Stimulated activated CD8-positive, alpha-beta memory T cell treated with anti-CD3 and anti-CD28 coated beads, Interleukin-4, amount 100 ng/mL, for 24 hours (primary cell): ENCODE measurements around the gene KBTBD12.

Source experiments
- DNase-seq: peaks from one replicate; pipeline ENCODE4 v3.0.0-alpha.2; 2020; ENCODE audit warnings: low read depth

Gene KBTBD12

DNA sequence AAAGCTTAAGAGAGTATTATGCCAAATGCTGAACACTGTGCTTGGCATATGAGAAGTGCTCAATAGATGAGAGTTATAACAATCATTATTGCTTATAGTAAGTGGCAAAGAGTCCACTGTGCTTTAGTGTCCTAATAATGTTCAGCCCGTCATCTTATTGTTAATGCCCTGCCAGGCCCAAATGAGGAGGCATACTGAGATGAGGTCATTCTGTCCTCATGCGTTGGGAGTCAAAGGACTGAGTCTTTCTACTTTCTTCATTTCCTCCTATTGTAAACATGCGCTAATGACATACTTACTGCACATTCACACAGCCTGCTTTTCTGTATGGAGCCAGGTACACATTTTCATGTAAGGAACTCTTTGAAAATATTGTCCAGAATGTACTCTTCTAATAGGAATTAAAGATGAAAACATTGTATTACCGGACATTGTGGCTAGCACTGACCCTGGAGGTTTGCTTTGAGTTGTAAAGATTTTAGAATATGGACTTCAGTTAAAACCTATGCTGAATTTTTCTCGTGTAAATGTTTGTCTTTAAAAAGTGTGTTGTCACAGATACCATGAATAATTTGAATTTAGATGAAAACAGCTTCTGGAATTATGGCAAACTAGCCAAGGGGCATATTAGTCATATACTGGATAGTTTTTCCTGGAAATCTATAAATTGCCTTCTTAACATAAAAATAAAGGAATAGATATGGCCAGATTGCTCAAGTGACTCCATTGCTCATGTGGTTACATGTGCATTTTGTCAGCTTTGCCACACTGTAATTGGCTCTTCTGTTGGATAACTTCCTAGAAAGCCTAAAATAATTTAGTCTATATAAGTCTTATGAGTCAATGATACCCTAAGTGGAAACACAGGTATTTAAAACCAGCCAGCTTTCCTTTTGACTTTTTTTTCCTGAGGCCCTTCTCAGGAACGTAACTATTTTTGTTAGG is 38.3 kb downstream of the KBTBD12 start:
- DNase-seq, result no peak

- no peak for DNase-seq
Observed at GRCh38 chr3:127954640-127955039, 39.6 kb downstream of the KBTBD12 start.

GRCh38 chr3:127955728-127956127 is 40.7 kb downstream of the KBTBD12 start:
- DNase-seq, result no peak

DNA sequence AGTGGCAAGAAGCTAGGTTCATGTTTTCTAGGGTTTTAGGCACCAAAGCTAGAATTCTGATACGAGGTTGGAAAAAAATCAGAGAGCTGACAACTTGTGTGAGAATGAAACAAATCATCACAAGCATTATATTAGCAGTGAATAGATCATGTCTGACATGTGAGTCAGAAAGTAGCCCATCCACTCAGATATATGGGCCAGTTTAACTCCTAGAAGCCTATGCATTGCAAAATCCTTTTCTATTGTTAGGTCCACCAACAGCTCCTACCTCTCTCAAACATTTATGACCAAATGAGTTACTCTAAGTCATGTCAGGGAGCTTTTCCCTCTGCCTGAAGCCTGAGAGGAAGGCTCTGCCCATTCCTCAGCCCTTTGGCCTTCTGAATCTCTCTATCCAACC is 44.0 kb downstream of the KBTBD12 start:
- DNase-seq, result no peak

DNA sequence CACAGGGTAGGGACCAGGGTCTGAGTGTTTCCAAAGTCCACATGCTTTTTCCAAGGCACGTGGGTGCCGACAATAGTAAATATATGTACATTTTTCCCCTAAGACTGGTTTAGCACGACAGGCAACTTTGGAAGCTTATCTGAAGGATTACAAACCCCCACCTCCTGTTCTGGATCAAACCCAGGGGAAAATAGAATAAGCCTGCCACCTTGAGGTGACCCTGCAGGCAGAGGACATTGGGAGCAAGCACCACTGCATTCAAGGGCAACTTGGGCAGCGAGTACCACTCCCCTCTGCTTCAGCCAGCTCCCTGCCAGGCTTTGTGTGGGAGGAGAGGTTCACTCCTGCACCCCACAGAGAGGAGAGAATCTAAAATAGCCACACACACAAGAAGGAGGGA is 44.8 kb downstream of the KBTBD12 start:
- no peak for DNase-seq

DNA sequence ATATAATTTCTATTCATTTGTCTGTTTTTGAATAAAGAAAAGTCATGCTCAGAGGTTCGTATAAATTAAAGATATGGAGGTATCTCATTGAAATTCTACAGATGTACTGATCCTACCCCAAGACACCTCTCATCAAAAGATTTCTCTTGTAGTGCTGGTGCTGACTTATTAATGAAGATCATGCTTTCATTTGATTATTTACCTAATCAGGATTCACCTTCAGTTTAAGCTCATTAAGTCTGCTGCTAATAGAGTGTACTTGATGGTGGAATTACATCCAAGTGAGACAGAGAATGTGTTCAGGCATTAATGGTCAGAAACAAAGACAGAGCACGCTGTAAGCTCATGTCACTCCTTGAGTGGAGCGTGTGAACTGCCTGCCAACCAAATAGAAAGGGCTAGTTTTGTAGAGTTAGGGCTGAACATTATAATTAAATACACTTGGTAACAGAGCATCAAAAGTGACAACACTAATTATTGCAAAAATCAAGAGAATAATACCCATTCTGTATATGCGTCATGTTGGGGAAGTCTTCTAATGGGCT is 45.5 kb downstream of the KBTBD12 start:
- no peak for DNase-seq

- DNase-seq, result no peak
Observed at GRCh38 chr3:127961124-127961523, 46.1 kb downstream of the KBTBD12 start.

GRCh38 chr3:127961963-127962362 is 46.9 kb downstream of the KBTBD12 start:
- no peak for DNase-seq

- no peak for DNase-seq
Observed at GRCh38 chr3:127962937-127963336, 47.9 kb downstream of the KBTBD12 start.

DNA sequence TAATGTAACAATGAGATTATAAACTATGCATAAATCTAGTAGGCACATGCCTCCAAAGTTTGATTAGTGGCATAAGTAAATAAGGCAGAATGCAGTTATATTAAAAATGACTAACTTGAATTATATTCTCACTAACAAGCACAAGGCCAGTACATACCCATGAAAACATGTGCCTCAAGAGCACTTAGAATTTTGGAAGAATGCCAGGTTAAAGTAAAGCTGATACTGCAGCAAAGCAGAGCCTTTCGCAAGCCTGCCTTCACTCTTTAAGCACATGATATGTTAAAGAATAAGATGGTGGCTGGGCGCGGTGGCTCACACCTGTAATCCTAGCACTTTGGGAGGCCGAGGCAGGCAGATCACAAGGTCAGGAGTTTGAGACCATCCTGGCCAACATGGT is 49.0 kb downstream of the KBTBD12 start:
- no peak for DNase-seq

- DNase-seq, result no peak
Observed at GRCh38 chr3:127964816-127965215, 49.8 kb downstream of the KBTBD12 start.

GRCh38 chr3:127967316-127967715 is 52.3 kb downstream of the KBTBD12 start:
- no peak for DNase-seq

- DNase-seq, result no peak
Observed at GRCh38 chr3:127970966-127971592, 56.0 kb downstream of the KBTBD12 start.

DNA sequence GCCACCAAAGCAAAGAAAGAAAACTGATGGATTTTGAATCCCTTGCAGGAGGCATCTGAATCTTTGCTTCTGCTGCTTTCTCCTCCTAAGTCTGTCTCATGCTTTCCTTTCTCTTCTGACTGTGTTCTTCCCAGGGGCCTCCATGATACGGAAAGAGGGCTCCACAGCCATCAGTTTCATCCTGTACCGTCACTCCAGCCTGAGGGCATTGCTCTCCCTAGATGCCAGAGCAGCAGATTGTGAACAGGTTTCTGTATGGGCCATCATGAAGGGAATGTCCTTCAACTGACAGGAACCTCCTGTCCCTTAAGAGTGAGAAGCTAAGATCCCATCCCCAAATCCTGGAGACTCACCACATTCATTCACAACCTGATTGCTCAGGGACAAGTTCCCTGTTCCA is 59.2 kb downstream of the KBTBD12 start:
- DNase-seq, result no peak

DNA sequence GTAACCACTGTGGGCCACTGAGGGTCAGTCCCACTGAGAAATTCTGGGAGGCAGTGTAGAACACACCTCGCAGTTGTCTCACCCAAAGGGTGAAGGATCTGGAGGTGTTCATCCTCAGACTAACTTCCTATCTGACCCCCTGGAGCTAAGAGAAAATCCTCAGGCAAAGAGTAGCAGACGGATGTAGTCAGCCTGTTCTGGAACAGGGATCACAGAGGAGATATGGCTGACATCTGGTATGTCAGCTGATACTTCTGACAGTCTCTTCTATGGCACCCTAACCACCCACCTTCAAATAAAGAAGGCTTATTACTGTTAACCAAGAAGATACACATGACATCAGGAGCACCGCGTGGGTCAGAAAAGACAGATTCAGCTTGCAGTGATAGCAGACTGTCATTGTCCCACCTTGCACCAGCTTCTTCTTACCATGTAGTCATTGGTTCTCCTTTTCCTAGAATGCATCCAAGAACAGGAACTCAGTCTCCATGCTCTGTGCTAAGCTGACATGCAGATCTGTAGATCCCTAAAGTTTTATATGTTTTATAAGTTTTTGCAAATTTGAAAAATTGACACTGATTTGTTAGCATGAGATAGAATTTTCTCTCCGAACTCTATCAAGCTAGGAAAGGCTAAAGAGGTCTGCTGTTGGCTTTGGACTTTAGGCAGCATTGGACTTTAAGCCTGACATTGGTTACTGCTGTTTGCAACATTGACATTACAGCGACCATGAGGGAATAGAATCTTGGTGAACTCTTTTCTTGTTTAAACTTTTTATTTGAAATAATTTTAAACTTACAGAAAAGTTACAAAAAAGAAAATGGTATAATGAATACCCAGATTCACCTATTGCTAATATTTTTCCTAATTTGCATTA is 60.4 kb downstream of the KBTBD12 start:
- no peak for DNase-seq

DNA sequence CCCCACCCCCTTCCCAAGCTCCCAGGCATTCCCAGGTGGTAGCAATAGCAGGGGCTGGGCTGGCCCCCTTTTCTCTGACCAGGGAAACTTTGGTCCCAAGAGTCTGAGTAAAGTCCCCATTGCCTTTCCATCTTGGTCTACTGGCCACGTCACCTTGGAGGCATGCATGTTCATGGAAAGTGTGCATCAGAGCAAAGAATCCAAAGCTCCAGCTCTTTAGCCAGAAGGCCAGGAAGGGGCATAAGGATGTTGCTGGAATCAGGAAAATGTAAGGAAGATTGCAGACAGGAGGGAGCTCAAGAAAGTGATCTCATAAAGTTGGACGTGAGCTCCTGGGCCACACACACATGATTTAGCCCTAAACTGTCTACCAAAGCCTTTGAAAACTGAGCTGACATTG is 63.6 kb downstream of the KBTBD12 start:
- DNase-seq, result no peak

DNA sequence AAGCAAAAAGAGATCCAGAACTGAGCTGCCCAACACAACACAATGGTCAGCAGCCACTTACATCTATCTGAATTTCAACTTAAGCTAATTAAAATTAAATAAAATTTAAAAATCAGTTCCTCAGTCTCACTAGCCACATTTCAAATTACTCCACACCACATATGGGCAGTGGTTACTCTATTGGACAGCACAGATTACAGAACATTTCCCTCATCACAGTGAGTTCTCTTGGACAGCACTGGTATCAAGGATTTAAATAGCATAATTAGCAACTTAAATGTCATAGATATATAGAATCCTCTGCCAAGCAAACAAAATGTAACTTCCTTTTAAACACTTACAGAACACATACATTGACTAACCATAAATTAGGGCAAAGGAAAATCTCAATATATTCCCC is 64.4 kb downstream of the KBTBD12 start:
- no peak for DNase-seq

- DNase-seq, result no peak
Observed at GRCh38 chr3:127981097-127981496, 66.1 kb downstream of the KBTBD12 start.

- DNase-seq, result no peak
Observed at GRCh38 chr3:127982155-127982554, 67.1 kb downstream of the KBTBD12 start.

DNA sequence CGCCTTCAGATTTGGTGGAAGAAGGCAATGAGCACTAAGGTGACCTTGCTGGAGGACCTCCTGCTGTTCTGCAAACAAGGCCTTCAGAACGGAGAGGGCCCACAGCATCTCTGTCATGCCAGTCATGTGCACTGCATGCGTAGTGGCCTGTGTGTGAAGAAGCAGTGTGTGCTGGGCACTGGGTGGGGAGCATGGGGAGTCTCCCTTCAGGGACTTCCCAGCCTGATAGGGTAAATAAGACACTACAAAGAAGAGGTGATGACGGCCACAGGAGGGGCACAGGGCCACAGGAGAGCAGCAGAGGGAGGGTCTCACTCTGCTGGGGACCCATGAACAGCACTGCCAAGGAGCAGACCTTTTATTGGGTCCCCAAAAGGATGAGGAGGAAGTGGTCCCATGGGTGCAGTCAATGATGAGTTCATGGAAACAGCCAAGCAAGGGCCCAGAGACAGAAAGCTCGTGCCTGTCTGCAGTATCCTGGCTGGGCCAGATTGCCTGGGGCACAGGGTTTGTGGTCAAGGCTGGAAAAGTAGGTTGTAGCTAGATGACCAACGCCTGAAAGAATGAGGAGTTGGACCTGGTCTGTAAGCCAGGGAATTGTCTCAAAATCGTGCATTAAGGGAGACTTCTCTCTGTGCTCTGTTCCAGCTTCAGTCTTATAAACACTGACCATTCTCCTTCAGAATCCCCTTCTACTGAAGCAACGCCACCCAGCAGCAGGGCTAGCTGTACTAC is 69.4 kb downstream of the KBTBD12 start:
- DNase-seq, result no peak

DNA sequence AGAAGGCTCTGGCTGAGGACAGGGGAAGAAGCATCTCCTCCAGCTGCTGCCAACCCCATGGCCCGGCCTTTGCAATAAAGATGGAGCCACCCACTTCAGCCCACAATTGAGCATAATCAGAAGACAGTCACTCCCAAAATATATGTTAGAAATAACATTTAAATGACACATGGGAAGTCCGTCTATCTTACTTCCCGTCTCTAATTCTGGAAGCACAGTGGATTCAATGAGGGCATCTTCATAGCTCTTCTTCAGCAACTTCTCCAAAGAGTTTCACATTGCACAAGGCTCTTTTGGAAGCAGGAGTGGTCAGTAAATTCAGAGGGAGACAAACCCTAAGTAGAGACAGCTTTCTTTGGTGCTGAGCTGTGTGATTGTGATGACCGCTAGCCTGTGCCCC is 70.2 kb downstream of the KBTBD12 start:
- DNase-seq, result no peak
